IMR-90 (cell line): ENCODE measurements around the gene ESR2. TPM values are rescaled to one million over a fixed set of nuclear protein-coding genes. Genes with fewer than 3 reads are reported as not detected.

ENCODE experiments used
- ATAC-seq: fragments of 200-7000 bp; cut with Tn5 transposase; 2 replicates; pipeline ENCODE4 v1.9.1; 2020; ENCODE audit warnings: low read depth, mild to moderate bottlenecking, moderate library complexity
- BruUV-seq: library from RNA; stranded (reverse); fragments of 400-500 nt; replicated peaks from 2 replicates; lab custom pipeline; 2021; lab: Mats Ljungman, UMichigan
- CTCF ChIA-PET: fragments of 300-600 bp; formaldehyde crosslinking; extraction: SDS; loops from one replicate; lab custom pipeline; 2021; ENCODE audit warnings: antibody characterized with exemption; lab: Yijun Ruan, JAX
- POLR2A ChIA-PET: fragments of 300-600 bp; sonication (Branson Sonifier 250); formaldehyde crosslinking; loops from one replicate; lab custom pipeline; 2022; ENCODE audit warnings: antibody characterized with exemption; ENCODE audit not compliant: unreplicated experiment; lab: Charles Lee
- DNase-seq: peaks from one replicate; pipeline ENCODE4 v3.0.0; 2013
- H2AFZ ChIP-seq: replicated peaks from 2 replicates; pipeline ENCODE3; 2013; ENCODE audit warnings: low read length, mild to moderate bottlenecking; ENCODE audit not compliant: poor library complexity
- H2AK5ac ChIP-seq: 2 replicates; pipeline ENCODE4 v1.6.1; 2013; ENCODE audit warnings: low read depth, low read length, inconsistent platforms
- H2AK9ac ChIP-seq: replicated peaks from 2 replicates; pipeline ENCODE3; 2013; ENCODE audit warnings: mild to moderate bottlenecking, low read depth, low read length, moderate library complexity; ENCODE audit not compliant: poor library complexity
- H2BK120ac ChIP-seq: 2 replicates; pipeline ENCODE4 v1.6.1; 2013; ENCODE audit warnings: low read depth, low read length, inconsistent platforms
- H2BK15ac ChIP-seq: 3 replicates; pipeline ENCODE4 v1.6.1; 2013; ENCODE audit warnings: low read depth, low read length, inconsistent platforms
- H2BK20ac ChIP-seq: 2 replicates; pipeline ENCODE4 v1.6.1; 2013; ENCODE audit warnings: low read depth, mild to moderate bottlenecking, inconsistent platforms, low read length, moderate library complexity
- H2BK5ac ChIP-seq: 2 replicates; pipeline ENCODE4 v1.6.1; 2013; ENCODE audit warnings: mild to moderate bottlenecking, low read depth, low read length, inconsistent platforms; ENCODE audit not compliant: poor library complexity, severe bottlenecking
- H3K14ac ChIP-seq: replicated peaks from 2 replicates; pipeline ENCODE4 v1.6.1; 2013; ENCODE audit warnings: low read depth, low read length, inconsistent platforms
- H3K18ac ChIP-seq: 2 replicates; pipeline ENCODE4 v1.6.1; 2013; ENCODE audit warnings: low read depth, low read length, control low read depth
- H3K23ac ChIP-seq: 2 replicates; pipeline ENCODE4 v1.6.1; 2013; ENCODE audit warnings: low read depth, low read length, inconsistent platforms
- H3K27ac ChIP-seq: 2 replicates; pipeline ENCODE4 v1.5.1; 2013; ENCODE audit warnings: mild to moderate bottlenecking, control low read depth, low read length; ENCODE audit not compliant: insufficient read depth
- H3K27me3 ChIP-seq: 2 replicates; pipeline ENCODE4 v1.6.1; 2013; ENCODE audit warnings: low read length; ENCODE audit not compliant: control insufficient read depth, insufficient read depth
- H3K36me3 ChIP-seq: 2 replicates; pipeline ENCODE4 v1.6.1; 2013; ENCODE audit warnings: low read length, mixed read lengths; ENCODE audit not compliant: control insufficient read depth, insufficient read depth
- H3K4ac ChIP-seq: 2 replicates; pipeline ENCODE4 v1.6.1; 2013; ENCODE audit warnings: low read depth, low read length, inconsistent platforms
- H3K4me1 ChIP-seq: 2 replicates; pipeline ENCODE4 v1.6.1; 2013; ENCODE audit warnings: low read length, mixed read lengths; ENCODE audit not compliant: control insufficient read depth, insufficient read depth
- H3K4me2 ChIP-seq: 2 replicates; pipeline ENCODE4 v1.6.1; 2013; ENCODE audit warnings: low read depth, mild to moderate bottlenecking, control low read depth, low read length, moderate library complexity
- H3K4me3 ChIP-seq: 2 replicates; pipeline ENCODE4 v1.5.1; 2013; ENCODE audit warnings: low read depth, mild to moderate bottlenecking, control low read depth, low read length, moderate library complexity; ENCODE audit not compliant: insufficient read depth
- H3K56ac ChIP-seq: 2 replicates; pipeline ENCODE4 v1.6.1; 2013; ENCODE audit warnings: low read length, inconsistent platforms; ENCODE audit not compliant: insufficient read depth; ENCODE audit errors: extremely low read depth
- H3K79me1 ChIP-seq, 2 experiments: 2 replicates each; pipeline ENCODE4 v1.6.1; 2013; ENCODE audit warnings: low read length in 2 of 2, inconsistent platforms in 1 of 2, low read depth in 1 of 2
- H3K9ac ChIP-seq: 2 replicates; pipeline ENCODE4 v1.6.1; 2013; ENCODE audit warnings: low read depth, low read length, control low read depth
- H3K9me1 ChIP-seq: 2 replicates; pipeline ENCODE4 v1.6.1; 2013; ENCODE audit warnings: low read length, inconsistent platforms; ENCODE audit not compliant: insufficient read depth
- H3K9me3 ChIP-seq: 2 replicates; pipeline ENCODE4 v1.6.1; 2013; ENCODE audit warnings: low read length; ENCODE audit not compliant: control insufficient read depth, insufficient read depth
- H4K20me1 ChIP-seq: 2 replicates; pipeline ENCODE4 v1.6.1; 2013; ENCODE audit warnings: low read length, inconsistent platforms; ENCODE audit not compliant: insufficient read depth
- H4K5ac ChIP-seq: 2 replicates; pipeline ENCODE4 v1.6.1; 2013; ENCODE audit warnings: mild to moderate bottlenecking, low read depth, low read length, control low read depth
- H4K8ac ChIP-seq, 2 experiments: 2 replicates each; pipeline ENCODE4 v1.6.1; 2013; ENCODE audit warnings: low read depth in 2 of 2, low read length in 2 of 2, control low read depth in 1 of 2, inconsistent platforms in 1 of 2
- H4K91ac ChIP-seq: 2 replicates; pipeline ENCODE4 v1.6.1; 2013; ENCODE audit warnings: low read depth, low read length, inconsistent platforms; ENCODE audit not compliant: insufficient read depth
- CEBPB ChIP-seq: IDR thresholded peaks from 2 replicates; pipeline ENCODE4 v1.6.1; 2012; ENCODE audit warnings: low read depth, low read length, improper control_type of control experiment
- CHD1 ChIP-seq: IDR thresholded peaks from 2 replicates; pipeline ENCODE4 v1.6.1; 2012; ENCODE audit warnings: low read depth, low read length, improper control_type of control experiment
- CTCF ChIP-seq: conservative IDR thresholded peaks from 2 replicates; pipeline ENCODE4 v1.5.1; 2012; ENCODE audit warnings: mild to moderate bottlenecking, low read depth, low read length, improper control_type of control experiment
- FOS ChIP-seq: fragments of 150-350 bp; IDR thresholded peaks from 2 replicates; pipeline ENCODE4 v1.6.1; 2016; ENCODE audit warnings: low read depth, low read length
- MAFK ChIP-seq: IDR thresholded peaks from 2 replicates; pipeline ENCODE4 v1.6.1; 2012; ENCODE audit warnings: low read depth, low read length, improper control_type of control experiment
- MAZ ChIP-seq: IDR thresholded peaks from 2 replicates; pipeline ENCODE4 v1.6.1; 2012; ENCODE audit warnings: low read depth, mild to moderate bottlenecking, low read length, improper control_type of control experiment, moderate library complexity, borderline replicate concordance
- MXI1 ChIP-seq: IDR thresholded peaks from 2 replicates; pipeline ENCODE4 v1.6.1; 2012; ENCODE audit warnings: low read depth, mild to moderate bottlenecking, low read length, moderate library complexity, borderline replicate concordance
- POLR2A ChIP-seq: IDR thresholded peaks from 2 replicates; pipeline ENCODE4 v1.6.1; 2012; ENCODE audit warnings: mild to moderate bottlenecking, low read depth, low read length
- RAD21 ChIP-seq: IDR thresholded peaks from 2 replicates; pipeline ENCODE4 v1.6.1; 2012; ENCODE audit warnings: low read length, improper control_type of control experiment
- RCOR1 ChIP-seq: IDR thresholded peaks from 2 replicates; pipeline ENCODE4 v1.6.1; 2012; ENCODE audit warnings: mild to moderate bottlenecking, low read length, improper control_type of control experiment; ENCODE audit not compliant: insufficient replicate concordance
- SMC3 ChIP-seq: fragments of 150-350 bp; IDR thresholded peaks from 2 replicates; pipeline ENCODE4 v1.6.1; 2016; ENCODE audit warnings: low read depth, mild to moderate bottlenecking, antibody characterized with exemption, low read length, moderate library complexity
- USF2 ChIP-seq: fragments of 150-350 bp; IDR thresholded peaks from 2 replicates; pipeline ENCODE4 v1.6.1; 2017; ENCODE audit warnings: mild to moderate bottlenecking, antibody characterized with exemption, low read length, low read depth
- WGBS, 2 experiments: methylation state at CpG; one replicate each; pipeline versions ENCODE4 v1.1.5 to v1.1.7; 2013; ENCODE audit warnings: missing lambda C conversion rate in 2 of 2; ENCODE audit not compliant: insufficient read length in 1 of 2; ENCODE audit errors: extremely low coverage in 2 of 2; 5-methylcytosine and 5-hydroxymethylcytosine counted together
- dilution Hi-C: fragments of 300-500 bp; cut with HindIII; formaldehyde crosslinking; loops from one replicate; pipeline ENCODE4 v1.14.3; 2018; ENCODE audit warnings: low sequenced_read_pairs; ENCODE audit not compliant: unreplicated experiment
- in situ Hi-C: fragments of 300-500 bp; cut with MboI; formaldehyde crosslinking; loops from 3 replicates; pipeline ENCODE4 v1.14.3; 2019; ENCODE audit warnings: low sequenced_read_pairs, inconsistent platforms, mixed read lengths
- intact Hi-C: fragments of 100-400 bp; cut with micrococcal nuclease; formaldehyde crosslinking; loops from 2 replicates; pipeline ENCODE4 v1.10.0; 2022
- polyA plus RNA-seq, 3 experiments: library from polyadenylated mRNA; depleted of rRNA; stranded (reverse); fragments of >200 nt; gene quantifications; 2 replicates each; pipeline ENCODE4 v1.2.3, GENCODE V29; 2012; ENCODE audit warnings: low replicate concordance in 1 of 3
- total RNA-seq: library from RNA; depleted of rRNA; stranded (reverse); fragments of >200 nt; gene quantifications from 2 replicates; pipeline ENCODE4 v1.2.3, GENCODE V29; 2012
- TF ChIP-seq, protein P1 (sequence below): fragments of 150-350 bp; IDR thresholded peaks from 2 replicates; pipeline ENCODE4 v1.6.1; 2016; ENCODE audit warnings: low read depth, mild to moderate bottlenecking, low read length, moderate library complexity, borderline replicate concordance

ESR2 gene
- total and polyA plus RNA-seq, 2 of the 4 experiments (the other 2 are of a cell fraction) = under 0.01 to 0.03 TPM

DNA sequence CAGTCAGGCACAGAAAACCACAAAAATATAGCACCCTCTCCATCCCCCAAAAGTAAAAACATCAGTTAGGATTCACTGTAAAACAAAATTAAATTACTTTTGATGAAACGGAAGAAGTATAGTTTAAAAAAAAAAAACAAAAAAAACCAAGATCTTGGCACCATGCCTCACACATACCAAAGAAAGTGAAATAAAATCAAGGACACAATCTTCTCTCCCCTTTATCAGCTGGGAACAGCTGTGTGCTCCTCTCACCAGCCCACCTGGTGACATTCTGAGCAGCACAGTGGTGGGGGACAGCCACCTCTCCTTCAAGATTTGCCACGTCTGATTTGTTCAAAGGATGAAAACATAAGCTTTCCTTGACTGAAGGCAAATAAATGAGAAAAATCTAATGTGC, 55.5 kb downstream of the ESR2 start:
- intact Hi-C loops = no loop called here
- H3K79me1 ChIP-seq = no peaks in the 10 kb centered on the region
- dilution Hi-C loops = no loop called here
- DNase-seq (no peak), ATAC-seq (no peak)
- no peak overlapping the region for H3K4me3 ChIP-seq
- no peaks in the 10 kb centered on the region for H4K20me1 ChIP-seq
- H2BK5ac ChIP-seq = no peak overlapping the region
- no peaks in the 10 kb centered on the region for H3K36me3 ChIP-seq
- no peak overlapping the region for H2AK9ac ChIP-seq
- in situ Hi-C loops = no loop called here
- no peak overlapping the region for H3K56ac ChIP-seq
- H3K9me3 ChIP-seq = no peaks in the 10 kb centered on the region
- no peak overlapping the region for H4K8ac ChIP-seq
- CTCF ChIA-PET = interaction anchor here (0.7 kb wide), 1 partner anchor 79 kb away, joined by 3 read pairs; no protein-coding TSS in a partner anchor
- no peak overlapping the region for H3K23ac ChIP-seq
- no TSS peak for BruUV-seq
- peak overlapping the region; percentile 47 for H2AFZ ChIP-seq
- no peak overlapping the region for H2BK20ac ChIP-seq
- no peak overlapping the region for H3K18ac ChIP-seq
- no peak overlapping the region for H4K91ac ChIP-seq
- no peak overlapping the region for H3K14ac ChIP-seq
- H3K27ac ChIP-seq = no peak overlapping the region
- H3K9ac ChIP-seq = no peak overlapping the region
- H3K4me2 ChIP-seq = no peak overlapping the region
- H3K27me3 ChIP-seq = no peaks in the 10 kb centered on the region; the same call in 1 of the 2 replicates
- WGBS, 2 experiments = no CpG with 5 or more reads among the region's 2 CpGs
- POLR2A ChIA-PET = no interaction called here
- no peak overlapping the region for H2AK5ac ChIP-seq
- H3K9me1 ChIP-seq = peaks cover 5% of the 10 kb centered on the region
- peaks cover 7% of the 10 kb centered on the region; the same call in 1 of the 2 replicates for H3K4me1 ChIP-seq
- no peak overlapping the region for H4K5ac ChIP-seq
- no peak overlapping the region for H2BK15ac ChIP-seq
- no peak overlapping the region for H3K4ac ChIP-seq
- H2BK120ac ChIP-seq = no peak overlapping the region
- no peak for TF ChIP-seq RAD21
- TF ChIP-seq MAZ = no peak
- no peak for TF ChIP-seq POLR2A
- no peak for TF ChIP-seq CHD1
- TF ChIP-seq CEBPB = no peak
- no peak for TF ChIP-seq FOS
- TF ChIP-seq CTCF = no peak
- TF ChIP-seq MAFK = no peak
- TF ChIP-seq, protein P1, sequence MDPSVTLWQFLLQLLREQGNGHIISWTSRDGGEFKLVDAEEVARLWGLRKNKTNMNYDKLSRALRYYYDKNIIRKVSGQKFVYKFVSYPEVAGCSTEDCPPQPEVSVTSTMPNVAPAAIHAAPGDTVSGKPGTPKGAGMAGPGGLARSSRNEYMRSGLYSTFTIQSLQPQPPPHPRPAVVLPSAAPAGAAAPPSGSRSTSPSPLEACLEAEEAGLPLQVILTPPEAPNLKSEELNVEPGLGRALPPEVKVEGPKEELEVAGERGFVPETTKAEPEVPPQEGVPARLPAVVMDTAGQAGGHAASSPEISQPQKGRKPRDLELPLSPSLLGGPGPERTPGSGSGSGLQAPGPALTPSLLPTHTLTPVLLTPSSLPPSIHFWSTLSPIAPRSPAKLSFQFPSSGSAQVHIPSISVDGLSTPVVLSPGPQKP = no peak
- no peak for TF ChIP-seq RCOR1
- TF ChIP-seq SMC3 = no peak
- TF ChIP-seq MXI1 = no peak
- TF ChIP-seq USF2 = no peak
